LNCAP (cell line): Measurements from ENCODE around the gene LRBA.

Experiments
- CTCF ChIP-seq: fragments of 450-650 bp; IDR thresholded peaks from 2 replicates; pipeline ENCODE4 v1.5.1; 2017; ENCODE audit warnings: mild to moderate bottlenecking

LRBA gene

GRCh38 chr4:151045907-151046306 is 30.8 kb upstream of the LRBA start:
- TF ChIP-seq CTCF, result peak; percentile 52; the same call in 1 of the 2 replicates

- TF ChIP-seq CTCF, result no peak
Measured at GRCh38 chr4:151043803-151044515, 28.9 kb upstream of the LRBA start.

DNA sequence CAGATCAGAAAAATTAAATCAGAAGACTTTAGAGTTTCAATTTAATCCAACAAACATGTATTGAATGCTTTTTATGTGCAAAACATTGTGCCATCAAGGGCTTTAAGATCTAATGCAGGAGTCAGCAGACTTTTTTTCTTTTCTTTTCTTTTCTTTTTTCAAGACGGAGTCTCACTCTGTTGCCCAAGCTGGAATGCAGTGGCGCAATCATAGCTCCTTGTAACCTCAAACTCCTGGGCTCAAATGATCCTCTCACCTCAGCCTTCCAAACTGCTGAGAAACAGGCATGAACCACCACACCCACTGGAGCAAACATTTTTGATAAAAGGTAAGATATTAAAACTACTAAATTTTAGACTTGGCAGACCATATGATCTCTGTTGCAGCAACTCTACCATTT is 24.6 kb upstream of the LRBA start:
- no peak for TF ChIP-seq CTCF

GRCh38 chr4:151038452-151039157 is 23.5 kb upstream of the LRBA start:
- TF ChIP-seq CTCF, result no peak

DNA sequence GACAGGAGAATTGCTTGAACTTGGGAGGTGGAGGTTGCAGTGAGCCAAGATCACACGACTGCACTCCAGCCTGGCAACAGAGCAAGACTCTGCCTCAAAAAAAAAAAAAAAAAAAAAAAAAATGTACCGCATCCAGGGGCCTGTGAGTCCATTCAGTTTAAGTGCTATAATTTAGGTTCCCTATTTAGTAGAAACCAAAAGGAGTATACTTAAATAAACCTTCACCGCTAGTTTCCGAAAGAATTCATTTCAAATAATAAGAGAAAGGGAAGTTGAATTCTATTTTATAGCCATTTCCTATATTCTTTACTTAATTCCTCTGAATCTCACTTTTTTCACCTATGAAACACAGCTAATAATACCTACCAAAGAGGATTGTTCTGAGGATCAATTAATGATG is 20.8 kb upstream of the LRBA start:
- no peak for TF ChIP-seq CTCF

- no peak for TF ChIP-seq CTCF
Measured at GRCh38 chr4:151035328-151035727, 20.2 kb upstream of the LRBA start.

GRCh38 chr4:151034829-151035228 is 19.7 kb upstream of the LRBA start:
- no peak for TF ChIP-seq CTCF
